Stimulated activated CD8-positive, alpha-beta memory T cell treated with anti-CD3 and anti-CD28 coated beads, Interleukin-7, amount 100 ng/mL, for 4 hours (primary cell): ENCODE results near the gene ADGRA1.

Source experiments
- DNase-seq, 2 donors: peaks; one replicate each; pipeline ENCODE4 v3.0.0-alpha.2; 2020; ENCODE audit warnings: low read depth in 2 of 2

ADGRA1 gene

DNA sequence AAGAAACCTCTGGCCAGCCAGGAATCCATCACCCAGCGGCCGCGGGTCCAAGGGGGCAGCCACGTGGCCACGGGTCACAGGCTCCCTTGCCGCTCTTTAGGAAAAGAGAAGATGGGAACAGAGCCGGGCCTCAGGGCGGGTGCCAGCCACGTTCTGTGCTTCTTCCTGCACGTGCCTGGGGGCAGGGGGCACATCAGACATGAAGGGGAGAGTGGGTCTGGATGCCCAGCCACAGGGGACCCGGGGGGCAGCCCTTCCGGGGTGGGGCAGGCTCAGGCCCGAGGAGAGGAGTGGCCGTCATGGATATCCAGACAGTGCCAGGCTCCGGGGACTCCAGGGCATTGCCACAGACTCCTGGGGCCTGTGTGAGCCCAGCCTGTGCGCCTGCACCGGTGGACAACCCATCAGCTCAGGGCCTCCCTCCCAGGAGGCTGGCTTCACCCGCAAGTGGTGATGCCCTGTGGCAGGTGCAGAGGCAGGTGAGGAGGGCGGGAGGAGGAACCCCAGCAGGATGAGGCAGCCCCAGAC, 31.0 kb upstream of the ADGRA1 start:
- no peak for DNase-seq

DNA sequence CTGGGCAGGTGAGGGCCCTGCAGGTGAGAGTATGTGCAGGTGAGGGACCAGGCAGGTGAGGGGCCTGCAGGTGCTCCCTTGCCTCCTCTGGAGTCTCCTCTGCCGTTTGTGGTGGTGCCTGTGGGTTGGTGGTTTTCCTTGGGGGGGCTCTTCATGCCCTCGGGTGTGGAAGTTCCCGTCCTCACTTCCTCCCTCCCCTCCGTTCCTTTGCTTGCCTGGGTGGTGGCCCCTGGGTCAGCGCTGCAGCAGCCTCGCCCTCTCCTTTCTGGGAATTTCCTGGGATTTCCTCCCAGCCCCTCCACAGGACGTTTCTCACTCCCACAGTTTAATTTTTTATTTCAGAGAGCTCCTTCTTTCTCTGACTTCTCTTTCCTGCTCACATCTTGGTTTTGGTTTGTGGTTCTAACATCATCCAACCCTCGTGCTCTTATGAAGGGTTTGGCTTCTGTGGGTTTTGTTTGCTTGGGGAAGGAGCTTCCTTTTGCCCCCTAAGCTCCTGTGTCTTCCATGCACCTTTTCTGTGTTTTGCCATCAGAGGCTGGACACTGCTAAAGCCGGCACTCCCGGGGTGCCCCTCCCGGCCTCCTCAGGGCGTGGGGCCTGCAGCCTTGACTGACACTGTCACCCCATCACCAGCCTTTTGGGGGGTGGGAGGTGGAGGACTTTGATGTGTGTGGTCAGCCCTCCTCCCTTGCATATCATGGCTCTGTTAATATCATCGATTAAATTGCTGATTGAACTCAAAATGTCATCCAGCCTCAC, 29.2 kb upstream of the ADGRA1 start:
- no peak for DNase-seq

DNA sequence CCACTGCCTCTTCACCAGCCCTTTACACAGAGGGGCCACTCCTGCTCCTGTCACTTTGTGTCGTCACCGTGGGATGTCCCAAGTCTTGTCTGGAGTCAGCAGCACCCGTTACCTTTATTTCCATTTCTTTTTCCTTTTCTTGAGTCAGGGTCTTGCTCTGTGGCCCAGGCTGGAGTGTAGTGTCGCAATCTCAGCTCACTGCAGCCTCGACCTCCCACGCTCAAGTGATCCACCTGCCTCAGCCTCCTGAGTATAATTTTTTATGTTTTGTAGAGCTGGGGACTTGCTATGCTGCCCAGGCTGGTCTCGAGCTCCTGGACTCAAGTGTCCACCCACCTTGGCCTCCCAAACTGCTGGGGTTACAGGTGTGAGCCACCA, 28.6 kb upstream of the ADGRA1 start:
- no peak for DNase-seq

DNA sequence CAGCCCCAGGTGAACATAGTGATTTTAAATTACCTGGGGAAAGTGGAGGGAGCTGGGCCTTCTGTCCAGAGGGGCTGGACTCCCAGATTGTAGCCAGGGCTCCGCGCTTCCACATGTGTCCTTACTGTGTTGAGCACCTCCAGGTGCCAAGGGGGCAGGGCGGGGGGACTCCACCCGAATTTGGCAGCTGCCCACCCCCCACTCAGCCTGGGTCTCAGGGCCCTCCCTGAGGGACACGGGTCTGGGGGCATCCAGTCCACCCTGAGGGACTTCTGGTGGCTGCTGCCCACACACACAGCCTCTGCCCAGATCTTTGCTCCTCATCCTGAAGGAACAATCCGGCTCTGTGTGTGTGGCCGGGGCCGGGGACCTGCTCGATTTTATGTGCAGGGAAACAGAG, 28.2 kb upstream of the ADGRA1 start:
- no peak for DNase-seq

DNA sequence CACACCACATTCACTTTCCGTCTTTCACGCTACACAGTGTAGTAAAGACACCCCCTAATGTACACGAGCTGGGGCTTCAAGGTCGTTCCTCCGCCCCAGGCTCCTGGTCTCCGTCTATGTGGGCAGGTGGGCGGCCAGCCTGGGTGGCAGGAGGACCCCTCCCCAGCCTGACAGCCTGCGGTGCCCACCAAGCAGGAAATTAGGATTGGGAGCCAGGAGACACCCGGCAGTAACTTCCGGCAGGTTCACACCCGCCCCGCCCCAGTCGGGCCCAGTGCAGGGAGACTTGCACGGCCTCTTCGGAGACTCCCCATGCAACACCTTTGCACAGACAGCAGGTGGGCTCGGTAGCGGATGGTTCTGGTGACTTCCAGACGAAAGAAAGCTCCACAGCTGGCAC, 27.7 kb upstream of the ADGRA1 start:
- no peak for DNase-seq

DNA sequence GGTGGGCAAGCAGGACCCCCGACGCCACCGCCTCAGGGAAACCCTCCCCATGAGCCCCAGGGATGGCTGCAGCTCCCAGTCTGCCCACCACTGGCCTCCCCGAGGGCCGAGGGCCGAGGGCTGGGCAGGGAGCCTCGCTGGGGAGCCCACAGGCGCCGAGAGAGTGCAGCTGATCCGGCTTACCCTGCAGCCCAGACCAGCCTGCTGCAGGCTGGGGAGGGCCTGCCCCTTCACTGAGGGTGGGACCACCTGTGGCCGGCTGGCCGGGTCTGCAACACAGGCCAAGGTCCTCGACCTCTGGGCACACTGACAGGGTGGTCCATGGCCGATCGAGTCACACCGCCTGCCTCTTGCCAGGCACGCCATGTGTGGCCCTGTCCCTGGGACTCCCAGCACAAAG, 27.3 kb upstream of the ADGRA1 start:
- DNase-seq, result no peak

DNA sequence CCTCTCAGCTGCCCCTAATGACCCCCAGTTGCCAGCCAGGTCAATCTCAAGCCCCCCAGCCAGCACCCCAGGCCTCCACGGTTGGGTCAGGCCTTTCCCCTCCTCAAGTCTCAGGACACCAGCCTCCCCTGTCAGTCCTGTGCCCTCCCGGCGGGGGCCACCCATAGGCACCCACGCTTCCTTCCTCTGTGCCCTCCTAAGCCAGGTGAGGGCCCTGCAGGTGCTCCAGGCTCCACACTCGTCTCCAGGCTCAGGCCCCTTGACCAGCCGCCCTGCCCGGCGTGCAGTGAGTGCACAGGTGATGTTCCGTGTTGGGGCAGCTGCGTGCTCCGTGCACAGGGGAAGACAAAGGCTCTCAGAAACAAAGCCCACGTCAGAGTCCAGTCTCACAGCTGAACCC, 26.8 kb upstream of the ADGRA1 start:
- no peak for DNase-seq

DNA sequence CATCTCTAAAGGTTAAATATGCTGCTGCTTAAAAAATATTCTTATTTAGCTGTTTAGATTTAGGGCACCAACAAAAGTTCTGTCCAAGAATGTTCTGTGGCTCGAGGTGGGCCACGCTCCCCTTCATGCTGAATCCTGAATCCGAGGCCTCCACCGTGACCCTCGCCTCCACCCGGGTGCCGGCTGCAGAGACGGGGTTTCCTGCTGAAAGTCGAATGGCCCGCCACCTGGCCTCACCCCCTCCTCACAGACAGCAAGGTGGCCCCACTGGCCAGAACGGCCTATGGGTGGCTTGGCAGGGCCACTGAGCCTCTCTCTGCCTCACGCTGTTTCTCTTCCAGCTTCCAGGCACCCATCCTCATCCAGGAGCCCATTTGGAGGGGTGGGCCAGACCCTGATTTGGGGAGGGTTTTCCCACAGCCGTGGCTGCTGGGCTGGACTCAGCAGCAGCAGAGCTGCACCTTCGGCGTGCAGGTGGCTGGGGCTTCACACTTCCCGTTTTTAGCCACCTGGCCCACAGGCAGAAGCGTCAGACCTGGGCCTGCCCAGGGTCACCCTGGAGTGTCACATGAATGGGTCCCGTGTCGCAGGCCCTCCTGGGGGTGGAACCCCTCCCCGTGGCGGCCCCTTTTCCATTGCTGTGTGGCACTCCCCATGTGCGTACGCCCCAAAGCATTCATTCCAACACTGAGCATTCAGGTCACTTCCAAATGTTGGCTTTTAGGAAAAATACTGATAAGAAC, 26.3 kb upstream of the ADGRA1 start:
- no peak for DNase-seq

DNA sequence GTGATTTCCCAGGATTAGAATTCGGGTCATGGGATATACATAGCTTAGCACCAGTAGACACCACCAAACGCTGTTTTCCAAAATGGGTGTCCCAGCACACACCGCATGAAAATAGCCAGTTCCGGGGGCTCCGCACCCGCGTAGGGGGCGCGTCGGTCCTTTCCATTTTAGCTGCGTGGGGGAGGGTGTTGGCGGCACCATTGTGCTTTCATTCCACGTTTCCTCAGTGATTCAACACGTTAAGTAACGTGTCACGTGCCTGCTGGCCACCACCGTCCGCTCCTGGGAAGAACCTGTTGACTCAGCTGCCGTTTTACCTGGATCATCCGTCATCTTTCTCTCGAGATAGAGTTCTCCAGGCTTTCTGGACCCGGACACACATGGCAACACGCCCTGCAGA, 25.6 kb upstream of the ADGRA1 start:
- no peak for DNase-seq

DNA sequence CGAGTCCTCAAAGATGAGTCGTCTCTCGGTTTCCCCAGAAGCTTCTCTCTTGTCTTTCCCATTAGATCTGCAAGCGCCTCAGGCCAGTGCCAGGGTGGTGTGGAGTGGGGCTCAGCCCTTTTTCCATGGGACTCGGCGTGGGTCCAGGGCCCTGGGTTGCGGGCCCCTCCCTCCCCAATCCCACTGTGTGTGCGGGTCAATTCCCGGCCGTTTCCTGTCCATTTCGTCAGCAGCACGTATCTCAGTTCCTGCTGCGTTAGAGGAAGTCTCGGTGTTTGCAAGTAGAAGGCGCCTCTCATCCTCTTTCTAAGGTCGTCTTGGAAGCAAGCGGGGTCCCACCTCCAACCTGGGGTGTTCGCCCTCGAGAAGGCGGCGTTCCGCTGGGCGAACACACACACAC, 25.1 kb upstream of the ADGRA1 start:
- no peak for DNase-seq

DNA sequence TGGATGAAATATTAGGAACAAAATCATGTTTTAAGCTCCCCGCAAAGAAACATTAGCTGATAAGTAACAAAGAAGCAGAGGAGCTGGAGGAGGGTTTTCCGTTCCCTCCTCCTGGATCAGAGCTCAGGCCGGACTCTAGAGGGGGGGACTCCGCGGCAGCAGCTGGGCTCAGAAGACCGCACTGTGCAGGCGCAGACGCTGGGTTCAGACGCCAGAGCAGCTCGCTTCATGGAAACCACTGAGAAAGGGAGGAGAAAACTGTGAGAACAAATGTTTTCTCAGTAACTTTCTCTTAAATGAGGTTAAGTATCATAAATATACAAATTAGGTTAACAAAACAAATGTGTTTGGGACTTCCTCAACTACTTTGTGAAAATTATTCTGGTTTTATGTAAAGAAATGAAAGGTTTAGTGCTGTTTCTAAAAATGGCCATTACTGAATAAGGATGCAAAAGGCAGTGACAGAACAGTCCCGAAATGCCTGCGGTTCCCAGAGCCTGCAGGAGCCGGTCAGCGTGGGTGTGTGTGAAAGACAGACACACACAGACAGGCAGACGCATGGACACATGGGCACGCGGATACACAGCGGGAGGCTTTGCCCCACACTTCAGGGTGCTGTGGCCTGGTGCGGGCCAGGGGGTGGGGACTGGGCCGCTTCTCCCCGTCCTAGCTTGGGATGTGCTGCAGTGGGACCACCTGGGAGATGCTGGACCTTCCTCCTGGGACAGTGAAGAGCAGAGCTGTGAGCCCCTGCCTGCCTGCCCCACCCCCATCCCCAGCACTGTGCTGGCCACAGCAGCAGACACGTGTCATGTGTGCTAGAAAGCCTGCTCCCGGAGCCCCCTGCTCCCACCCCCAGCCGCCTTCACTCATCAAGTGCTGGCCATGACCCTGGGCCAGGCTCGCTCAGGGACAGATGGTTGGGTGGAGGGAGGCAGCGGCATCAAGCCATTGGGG, 20.3 kb upstream of the ADGRA1 start:
- no peak for DNase-seq

DNA sequence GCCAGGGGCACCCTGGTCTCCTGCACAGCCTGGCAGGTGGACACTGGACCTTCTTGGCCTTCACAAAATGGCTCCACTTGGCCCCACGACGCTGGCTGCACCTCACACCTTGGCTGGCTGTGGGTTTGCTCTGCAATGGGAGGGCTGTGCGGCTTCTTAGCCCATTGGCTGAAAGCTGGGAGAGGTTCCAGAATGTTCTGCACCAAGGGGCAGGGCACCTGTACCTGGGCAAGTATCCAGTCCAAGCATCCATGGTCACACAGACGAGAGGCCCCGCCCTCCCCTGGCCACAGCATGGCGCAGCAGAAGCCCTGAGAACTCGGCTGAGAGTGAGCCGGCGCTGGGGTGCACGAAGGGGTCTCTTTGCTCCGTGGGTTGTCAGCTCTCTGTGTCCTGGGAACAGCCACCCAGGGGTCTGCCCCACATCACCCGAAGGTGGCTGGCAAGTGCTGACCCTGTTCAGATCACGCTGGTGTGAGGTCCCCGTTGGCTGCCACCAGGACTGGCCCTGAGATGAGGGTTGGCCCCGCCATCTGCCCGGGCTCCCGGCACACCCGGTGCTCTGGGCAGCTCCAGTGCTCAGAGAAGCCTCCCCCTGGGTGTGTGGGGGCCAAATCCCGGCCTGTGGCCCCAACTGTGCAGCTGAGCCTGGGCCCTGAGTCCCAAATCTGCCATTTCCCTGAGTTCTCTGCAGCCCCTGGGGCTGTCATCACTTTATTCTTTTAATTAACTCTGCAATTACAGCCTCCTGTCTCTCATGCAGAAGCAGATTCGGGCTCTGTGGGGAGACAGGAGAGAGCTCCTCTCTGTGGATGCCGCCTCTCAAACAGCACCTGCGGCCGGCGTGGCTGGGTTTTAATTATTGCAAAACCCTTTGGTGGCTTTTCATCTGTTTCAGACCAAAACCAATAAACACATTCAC, 19.4 kb upstream of the ADGRA1 start:
- no peak for DNase-seq

DNA sequence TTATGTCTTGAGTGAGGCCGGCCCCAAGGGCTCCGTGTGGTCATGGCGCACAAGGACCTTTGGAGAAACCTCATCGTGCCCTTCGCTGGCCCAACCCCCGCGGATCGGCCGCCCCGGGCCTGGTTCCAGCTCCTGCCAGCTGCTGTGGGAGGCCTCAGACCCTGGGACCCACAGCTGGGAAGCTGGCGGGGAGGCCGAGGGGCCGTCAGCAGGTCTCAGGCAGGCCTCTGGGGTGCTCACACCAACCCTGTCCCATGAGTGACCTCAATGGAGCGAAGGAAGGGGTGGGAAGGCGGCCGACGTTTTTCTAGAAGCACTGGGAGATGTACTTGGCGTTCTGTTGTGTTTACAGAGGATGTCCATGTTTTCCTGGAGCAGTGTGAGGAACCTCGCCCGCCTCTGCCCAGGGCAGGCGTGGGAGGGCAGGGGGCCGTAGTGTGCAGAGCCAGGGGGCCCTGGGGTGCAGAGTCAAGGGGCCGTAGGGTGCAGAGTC, 18.6 kb upstream of the ADGRA1 start:
- DNase-seq, result no peak

DNA sequence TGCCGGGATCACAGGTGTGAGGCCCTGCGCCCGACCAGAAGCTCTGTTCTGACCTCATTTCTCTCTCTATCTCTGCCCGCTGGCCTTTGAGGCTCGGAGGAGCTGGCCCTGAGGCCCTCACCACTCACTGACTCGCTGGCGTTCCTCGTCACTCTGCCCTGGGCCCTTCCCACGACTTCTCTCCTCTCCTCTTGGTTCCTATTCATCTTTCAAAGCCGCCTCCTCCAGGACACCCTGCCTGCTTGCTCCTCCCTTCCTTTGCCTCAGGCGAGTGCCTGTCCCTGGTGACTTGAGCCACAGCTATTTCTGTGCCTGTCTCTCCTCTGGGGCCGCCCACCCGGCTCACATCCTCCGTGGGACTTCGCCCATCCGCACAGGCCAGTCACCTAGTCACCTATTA, 17.3 kb upstream of the ADGRA1 start:
- no peak for DNase-seq

DNA sequence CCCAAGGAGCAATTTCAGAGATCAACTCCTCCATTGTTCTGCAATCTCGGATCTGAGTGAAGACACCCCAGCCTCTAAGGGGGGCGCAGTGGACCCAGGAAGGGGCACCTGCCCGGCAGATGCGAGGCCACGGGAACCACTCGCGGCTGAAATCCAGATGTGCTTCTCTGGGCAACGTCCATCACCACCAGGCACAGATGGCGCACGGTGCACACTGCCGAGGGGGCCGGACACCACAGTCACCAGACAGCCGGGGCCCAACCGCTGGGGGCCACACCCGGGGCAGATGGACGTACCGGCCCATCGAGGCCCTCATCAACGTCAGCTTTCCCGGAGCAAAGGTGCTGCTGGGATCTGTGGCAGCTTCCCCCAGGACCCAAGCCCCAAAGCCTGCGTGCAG, 16.9 kb upstream of the ADGRA1 start:
- DNase-seq, result no peak

DNA sequence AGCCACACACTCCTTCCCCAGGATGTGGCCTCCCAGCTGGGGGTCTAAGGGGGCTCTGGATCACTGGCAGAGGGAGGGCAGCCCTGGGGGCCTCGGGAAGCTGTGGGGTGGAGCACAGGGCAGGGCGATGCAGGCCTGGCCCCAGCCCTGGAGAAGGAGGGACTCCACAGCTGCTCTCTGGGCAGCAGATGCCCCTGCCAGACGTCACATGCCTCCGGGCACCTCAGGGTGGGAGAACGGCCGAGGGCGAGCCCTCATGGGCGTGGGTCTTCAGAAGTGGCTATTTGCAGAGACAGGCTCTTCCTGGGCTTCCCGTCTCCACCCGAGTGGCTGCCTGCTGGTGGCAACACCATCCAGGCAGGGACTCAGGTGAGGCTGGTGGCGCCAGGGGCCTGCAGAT, 16.0 kb upstream of the ADGRA1 start:
- DNase-seq, result no peak

DNA sequence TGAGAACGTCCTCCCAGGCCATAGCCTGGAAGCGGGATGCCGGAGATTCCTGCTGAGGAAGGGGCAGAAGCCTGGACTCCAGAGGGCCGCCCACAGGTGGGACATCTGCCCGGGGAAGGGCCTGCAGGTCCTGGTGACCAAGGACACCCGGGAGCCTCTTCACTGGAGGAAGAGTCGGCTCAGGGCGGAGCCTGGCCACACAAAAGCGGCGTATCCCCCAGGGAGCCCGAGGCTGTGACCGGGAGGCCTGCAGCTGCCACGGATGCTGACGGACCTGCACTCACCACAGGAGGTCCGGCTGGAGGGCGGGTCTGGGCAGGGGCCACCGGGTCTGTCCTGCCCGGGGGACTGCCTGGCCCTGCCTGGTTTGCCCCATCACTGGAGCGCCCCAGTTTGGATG, 15.5 kb upstream of the ADGRA1 start:
- DNase-seq, result no peak

DNA sequence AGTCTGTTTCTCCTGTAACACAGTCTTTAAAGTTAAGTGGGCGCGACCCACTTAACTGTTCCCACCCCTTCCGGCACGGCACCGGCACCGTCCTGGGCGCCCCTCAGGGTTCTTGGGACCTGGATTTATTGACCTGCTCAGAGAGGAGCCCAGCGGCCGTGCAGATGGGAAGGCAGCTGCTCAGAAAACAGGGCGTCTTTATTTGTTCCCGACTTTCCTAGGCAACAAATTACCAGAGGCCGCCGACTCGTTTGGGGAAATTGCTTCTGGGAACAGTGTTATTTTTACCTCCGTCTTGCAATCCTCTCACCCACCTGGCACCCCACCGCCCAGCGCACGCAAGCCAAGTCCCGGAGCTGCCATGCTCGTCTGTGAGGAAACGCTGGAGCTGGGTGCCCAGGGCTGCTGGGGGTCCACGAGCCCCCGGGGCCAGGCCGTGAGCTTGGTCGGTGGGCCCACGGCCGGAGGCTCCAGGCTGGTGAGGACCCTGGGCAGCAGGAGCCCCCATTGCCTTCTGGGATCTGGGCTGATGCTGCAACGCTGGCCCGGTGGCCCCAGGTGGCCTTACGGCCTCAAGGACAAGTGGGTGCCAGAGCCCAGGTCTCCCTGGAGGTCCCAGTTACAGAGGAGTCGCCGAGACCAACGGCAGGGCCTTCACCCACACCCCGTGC, 14.9 kb upstream of the ADGRA1 start:
- DNase-seq, result no peak

DNA sequence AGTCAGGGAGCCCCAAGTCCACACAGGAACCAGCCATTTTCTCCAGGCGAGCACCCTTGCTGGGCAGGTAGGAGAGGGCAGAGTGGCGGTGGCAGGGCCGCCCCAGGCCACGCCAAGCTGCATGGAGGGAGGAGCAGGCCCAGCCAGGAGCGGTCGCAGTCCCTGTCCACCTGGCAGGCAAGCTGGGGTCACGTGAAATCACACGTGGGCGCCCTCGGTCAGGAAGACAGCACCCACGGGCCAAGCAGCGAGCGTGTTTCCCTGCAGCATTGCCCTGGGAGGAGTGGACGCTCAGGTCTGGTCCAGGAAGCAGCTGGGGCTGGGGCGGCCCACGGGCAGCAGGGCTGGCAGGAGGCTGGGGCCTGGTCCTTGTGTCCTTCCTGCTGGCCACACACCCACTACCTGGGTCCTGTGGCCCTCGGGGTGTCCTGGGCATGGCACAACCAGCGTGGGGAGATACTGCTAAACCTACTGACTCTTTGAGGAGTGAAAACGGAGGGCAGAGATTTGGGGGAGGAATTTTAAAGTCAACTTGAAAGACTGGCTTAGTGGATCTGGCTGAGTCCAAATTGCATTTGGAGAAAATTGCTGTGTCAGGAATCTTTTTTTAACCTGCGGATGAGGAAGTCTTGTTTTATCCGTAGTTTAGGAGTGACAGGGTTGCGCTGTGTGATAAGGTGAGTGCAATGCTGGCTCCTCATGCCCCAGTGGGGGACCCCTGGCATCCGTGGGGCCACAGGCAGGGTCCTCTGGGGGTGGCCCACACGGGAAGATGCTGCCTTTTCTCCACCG, 12.2 kb upstream of the ADGRA1 start:
- no peak for DNase-seq
